Measurements from ENCODE around the gene SIGLEC1. TPM values are rescaled to one million over a fixed set of nuclear protein-coding genes. Genes with fewer than 3 reads are reported as not detected.

The SIGLEC1 gene
- total RNA-seq, 1 donor from 2014 or later, result not detected

- H3K4me3 ChIP-seq (ENCODE audit: insufficient read depth, low read depth, low read length), result no peak overlapping the region
- H3K79me2 ChIP-seq (ENCODE audit: insufficient read depth, low read length), result no peaks in the 10 kb centered on the region
- no peak overlapping the region for H3K27ac ChIP-seq (ENCODE audit: low read depth, low read length)
- no peaks in the 10 kb centered on the region for H3K36me3 ChIP-seq (ENCODE audit: insufficient read depth, low read length)
- H3K4me1 ChIP-seq (ENCODE audit: insufficient read depth, low read length), result no peaks in the 10 kb centered on the region
- H3K9ac ChIP-seq (ENCODE audit: low read length), result no peak overlapping the region
- DNase-seq (ENCODE audit: low read depth) (no peak), FAIRE-seq (no peak)
- H3K4me3 Mint-ChIP-seq (ENCODE audit: unreplicated experiment), result no peak overlapping the region
- H3K9me3 ChIP-seq (ENCODE audit: insufficient read depth, low read depth, low read length), result no peaks in the 10 kb centered on the region
- H3K27me3 ChIP-seq (ENCODE audit: insufficient read depth, low read length), result no peaks in the 10 kb centered on the region
- no peak for TF ChIP-seq CTCF (IDR thresholded peaks at IDR 0.05; ENCODE audit: insufficient read depth, low read depth, low read length)
- TF ChIP-seq EZH2 (IDR thresholded peaks at IDR 0.05; ENCODE audit: insufficient read depth, low read length), result no peak
- H3K27me3 Mint-ChIP-seq (ENCODE audit: low read depth, unreplicated experiment), result peaks cover 43% of the 10 kb centered on the region
- no peaks in the 10 kb centered on the region for H3K4me1 Mint-ChIP-seq (ENCODE audit: low read depth, unreplicated experiment)
- no peak overlapping the region for H3K27ac Mint-ChIP-seq (ENCODE audit: unreplicated experiment)
- H3K4me2 ChIP-seq (ENCODE audit: low read length), result no peak overlapping the region
- no peaks in the 10 kb centered on the region for H4K20me1 ChIP-seq (ENCODE audit: insufficient read depth, low read length)
- no peak overlapping the region for H2AFZ ChIP-seq (ENCODE audit: low read depth, low read length)
- peaks cover 2% of the 10 kb centered on the region for H3K9me3 Mint-ChIP-seq (ENCODE audit: unreplicated experiment)
- H3K36me3 Mint-ChIP-seq (ENCODE audit: low read depth, unreplicated experiment), result no peaks in the 10 kb centered on the region
Measured at GRCh38 chr20:3702611-3703391, 9.6 kb downstream of the SIGLEC1 start.

GRCh38 chr20:3701061-3701998 is 11.1 kb downstream of the SIGLEC1 start:
- Mint-ChIP-seq H3K4me1 (ENCODE audit: low read depth, unreplicated experiment) (no peaks in the 10 kb centered on the region), H3K36me3 (ENCODE audit: low read depth, unreplicated experiment) (no peaks in the 10 kb centered on the region), H3K27ac (ENCODE audit: unreplicated experiment) (no peak overlapping the region), H3K4me3 (ENCODE audit: unreplicated experiment) (no peak overlapping the region), H3K9me3 (ENCODE audit: unreplicated experiment) (peaks cover 2% of the 10 kb centered on the region), H3K27me3 (ENCODE audit: low read depth, unreplicated experiment) (peaks cover 40% of the 10 kb centered on the region)
- H3K4me1 ChIP-seq (ENCODE audit: insufficient read depth, low read length), result no peaks in the 10 kb centered on the region
- no peak overlapping the region for H3K4me2 ChIP-seq (ENCODE audit: low read length)
- H2AFZ ChIP-seq (ENCODE audit: low read depth, low read length), result no peak overlapping the region
- FAIRE-seq (no peak), DNase-seq (ENCODE audit: low read depth) (no peak)
- no peaks in the 10 kb centered on the region for H3K27me3 ChIP-seq (ENCODE audit: insufficient read depth, low read length)
- H3K79me2 ChIP-seq (ENCODE audit: insufficient read depth, low read length), result no peaks in the 10 kb centered on the region
- no peaks in the 10 kb centered on the region for H4K20me1 ChIP-seq (ENCODE audit: insufficient read depth, low read length)
- H3K9ac ChIP-seq (ENCODE audit: low read length), result no peak overlapping the region
- H3K27ac ChIP-seq (ENCODE audit: low read depth, low read length), result no peak overlapping the region
- TF ChIP-seq EZH2 (IDR thresholded peaks at IDR 0.05; ENCODE audit: insufficient read depth, low read length) (no peak), CTCF (IDR thresholded peaks at IDR 0.05; ENCODE audit: insufficient read depth, low read depth, low read length) (no peak)
- H3K9me3 ChIP-seq (ENCODE audit: insufficient read depth, low read depth, low read length), result no peaks in the 10 kb centered on the region
- no peak overlapping the region for H3K4me3 ChIP-seq (ENCODE audit: insufficient read depth, low read depth, low read length)
- no peaks in the 10 kb centered on the region for H3K36me3 ChIP-seq (ENCODE audit: insufficient read depth, low read length)

Measured in astrocyte (in vitro differentiated cells and primary cell).